Measurements from ENCODE around the gene CLCN2.
"Not testable (repeated sequence)": the region's sequence is repeated elsewhere in the genome, so short reads cannot be mapped to it uniquely, and the experiment has no call there.

CLCN2 gene

DNA sequence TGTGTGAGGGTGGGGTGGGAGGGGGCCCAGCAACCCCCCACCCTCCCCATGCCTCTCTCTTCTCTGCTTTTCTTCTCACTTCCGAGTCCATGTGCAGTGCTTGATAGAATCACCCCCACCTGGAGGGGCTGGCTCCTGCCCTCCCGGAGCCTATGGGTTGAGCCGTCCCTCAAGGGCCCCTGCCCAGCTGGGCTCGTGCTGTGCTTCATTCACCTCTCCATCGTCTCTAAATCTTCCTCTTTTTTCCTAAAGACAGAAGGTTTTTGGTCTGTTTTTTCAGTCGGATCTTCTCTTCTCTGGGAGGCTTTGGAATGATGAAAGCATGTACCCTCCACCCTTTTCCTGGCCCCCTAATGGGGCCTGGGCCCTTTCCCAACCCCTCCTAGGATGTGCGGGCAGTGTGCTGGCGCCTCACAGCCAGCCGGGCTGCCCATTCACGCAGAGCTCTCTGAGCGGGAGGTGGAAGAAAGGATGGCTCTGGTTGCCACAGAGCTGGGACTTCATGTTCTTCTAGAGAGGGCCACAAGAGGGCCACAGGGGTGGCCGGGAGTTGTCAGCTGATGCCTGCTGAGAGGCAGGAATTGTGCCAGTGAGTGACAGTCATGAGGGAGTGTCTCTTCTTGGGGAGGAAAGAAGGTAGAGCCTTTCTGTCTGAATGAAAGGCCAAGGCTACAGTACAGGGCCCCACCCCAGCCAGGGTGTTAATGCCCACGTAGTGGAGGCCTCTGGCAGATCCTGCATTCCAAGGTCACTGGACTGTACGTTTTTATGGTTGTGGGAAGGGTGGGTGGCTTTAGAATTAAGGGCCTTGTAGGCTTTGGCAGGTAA is 15.9 kb downstream of the CLCN2 start:
- no peak for DNase-seq (ENCODE audit: low spot score)

DNA sequence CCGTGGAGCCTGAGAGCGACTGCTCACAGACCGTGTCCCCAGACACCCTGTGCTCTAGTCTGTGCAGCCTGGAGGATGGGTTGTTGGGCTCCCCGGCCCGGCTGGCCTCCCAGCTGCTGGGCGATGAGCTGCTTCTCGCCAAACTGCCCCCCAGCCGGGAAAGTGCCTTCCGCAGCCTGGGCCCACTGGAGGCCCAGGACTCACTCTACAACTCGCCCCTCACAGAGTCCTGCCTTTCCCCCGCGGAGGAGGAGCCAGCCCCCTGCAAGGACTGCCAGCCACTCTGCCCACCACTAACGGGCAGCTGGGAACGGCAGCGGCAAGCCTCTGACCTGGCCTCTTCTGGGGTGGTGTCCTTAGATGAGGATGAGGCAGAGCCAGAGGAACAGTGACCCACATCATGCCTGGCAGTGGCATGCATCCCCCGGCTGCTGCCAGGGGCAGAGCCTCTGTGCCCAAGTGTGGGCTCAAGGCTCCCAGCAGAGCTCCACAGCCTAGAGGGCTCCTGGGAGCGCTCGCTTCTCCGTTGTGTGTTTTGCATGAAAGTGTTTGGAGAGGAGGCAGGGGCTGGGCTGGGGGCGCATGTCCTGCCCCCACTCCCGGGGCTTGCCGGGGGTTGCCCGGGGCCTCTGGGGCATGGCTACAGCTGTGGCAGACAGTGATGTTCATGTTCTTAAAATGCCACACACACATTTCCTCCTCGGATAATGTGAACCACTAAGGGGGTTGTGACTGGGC is 16.7 kb downstream of the CLCN2 start:
- DNase-seq (ENCODE audit: low spot score), result no peak

DNA sequence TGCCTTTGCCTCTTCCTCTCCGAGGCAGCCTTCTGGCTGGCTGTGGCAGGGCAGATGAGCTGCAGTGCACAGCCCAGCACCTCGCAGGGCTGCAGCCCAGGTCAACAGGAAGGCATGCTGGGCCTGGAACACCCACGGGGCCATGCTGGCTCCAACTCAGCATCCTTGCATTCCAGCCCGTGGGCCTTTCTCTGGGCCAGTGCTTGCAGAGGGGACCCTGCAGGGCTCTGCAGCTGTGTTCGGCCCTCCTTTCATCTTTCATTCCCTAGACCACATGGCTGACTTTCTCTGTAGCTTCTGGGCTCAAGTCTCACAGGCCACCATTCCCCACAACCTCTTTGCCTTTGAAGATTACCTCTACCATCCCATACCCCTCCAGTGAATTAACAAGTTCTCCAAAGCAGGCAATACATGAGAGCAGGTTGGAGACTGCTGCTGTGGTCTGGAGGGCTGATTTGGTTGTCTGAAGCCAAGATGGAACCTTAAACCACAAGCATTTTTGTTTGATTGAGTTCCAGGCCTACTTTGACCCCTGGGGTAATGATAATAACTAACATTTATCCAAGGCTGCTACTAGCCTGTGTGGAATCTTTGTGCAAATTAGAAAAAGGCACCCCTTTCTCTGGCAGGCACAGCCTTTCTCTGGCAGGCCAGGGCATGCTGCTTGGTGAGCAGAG is 18.1 kb downstream of the CLCN2 start:
- DNase-seq (ENCODE audit: low spot score), result no peak

DNA sequence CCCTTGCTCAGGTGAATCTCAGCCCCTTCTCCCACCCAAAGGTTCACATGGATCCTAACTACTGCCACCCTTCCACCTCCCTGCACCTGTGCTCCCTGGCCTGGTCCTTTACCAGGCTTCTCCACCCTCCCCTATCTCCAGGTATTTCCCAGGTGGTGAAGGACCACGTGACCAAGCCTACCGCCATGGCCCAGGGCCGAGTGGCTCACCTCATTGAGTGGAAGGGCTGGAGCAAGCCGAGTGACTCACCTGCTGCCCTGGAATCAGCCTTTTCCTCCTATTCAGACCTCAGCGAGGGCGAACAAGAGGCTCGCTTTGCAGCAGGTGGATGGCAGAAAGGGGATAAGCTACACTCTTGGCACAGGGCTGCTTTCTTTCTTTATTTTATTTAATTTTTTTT is 19.5 kb downstream of the CLCN2 start:
- no peak for DNase-seq (ENCODE audit: low spot score)

DNA sequence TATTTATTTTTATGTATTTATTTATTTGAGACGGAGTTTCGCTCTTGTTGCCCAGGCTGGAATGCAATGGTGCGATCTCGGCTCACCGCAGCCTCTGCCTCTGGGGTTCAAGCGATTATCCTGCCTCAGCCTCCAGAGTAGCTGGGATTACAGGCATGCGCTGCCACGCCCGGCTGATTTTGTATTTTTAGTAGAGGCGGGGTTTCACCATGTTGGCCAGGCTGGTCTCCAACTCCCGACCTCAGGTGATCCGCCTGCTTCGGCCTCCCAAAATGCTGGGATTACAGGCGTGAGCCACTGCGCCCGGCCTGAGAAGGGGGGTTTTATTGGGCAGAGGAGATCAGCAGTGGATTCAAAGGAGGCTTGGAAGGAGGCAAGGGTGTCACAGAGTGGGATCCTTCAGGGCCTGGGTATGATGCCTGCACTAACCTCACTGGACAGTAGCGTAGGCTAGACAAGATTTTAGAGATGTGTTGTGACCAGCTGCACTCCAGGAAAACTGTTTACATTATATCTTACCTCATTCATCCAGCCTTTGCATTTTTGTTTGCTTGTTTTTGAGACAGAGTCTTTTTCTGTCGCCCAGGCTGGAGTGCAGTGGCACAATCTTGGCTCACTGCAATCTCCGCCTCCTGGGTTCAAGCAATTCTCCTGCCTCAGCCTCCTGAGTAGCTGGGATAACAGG is 21.8 kb downstream of the CLCN2 start:
- not testable (repeated sequence) for DNase-seq (ENCODE audit: low spot score)

DNA sequence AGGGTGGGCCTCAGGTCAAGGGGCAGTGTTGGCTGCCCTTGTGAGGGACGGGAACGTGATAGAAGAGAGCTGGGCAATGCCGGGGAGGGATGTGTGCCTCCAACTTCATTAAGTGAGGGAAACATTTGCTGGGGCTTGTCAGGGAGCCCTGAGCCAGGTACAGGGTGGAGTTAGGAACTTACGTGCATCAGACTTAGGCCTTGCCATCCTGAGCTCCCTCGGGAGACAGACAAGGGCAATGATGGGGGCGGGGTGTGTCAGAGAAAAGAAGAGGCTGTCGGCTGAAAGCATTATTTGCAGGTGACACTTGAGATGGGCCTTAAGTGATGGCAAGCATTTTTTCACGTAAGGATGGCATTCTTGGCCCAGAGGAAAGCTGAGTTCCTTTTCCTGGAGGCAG is 22.4 kb downstream of the CLCN2 start:
- no peak for DNase-seq (ENCODE audit: low spot score)

DNA sequence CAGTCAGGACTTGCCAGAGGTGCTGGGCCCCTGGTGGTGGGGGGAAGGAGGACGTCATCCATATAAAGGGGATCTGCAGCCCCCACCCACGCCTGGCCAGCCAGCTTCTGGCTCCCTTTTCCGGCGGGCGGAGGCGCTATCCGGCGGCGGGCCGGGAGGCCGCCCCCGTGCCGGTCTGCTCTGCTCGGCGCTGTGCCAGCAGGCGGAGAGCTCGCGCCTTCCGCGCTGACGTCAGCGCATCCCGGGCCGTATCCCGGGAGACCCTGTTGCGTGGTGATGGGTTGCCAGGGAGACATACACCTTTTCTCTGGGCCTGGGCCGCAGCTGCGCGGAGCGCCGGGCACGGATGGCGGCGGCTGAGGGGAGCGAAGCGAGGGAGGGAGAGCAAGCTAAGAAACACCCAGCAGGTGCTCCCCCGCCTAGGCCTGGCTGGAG is 22.9 kb downstream of the CLCN2 start:
- no peak for DNase-seq (ENCODE audit: low spot score)

DNA sequence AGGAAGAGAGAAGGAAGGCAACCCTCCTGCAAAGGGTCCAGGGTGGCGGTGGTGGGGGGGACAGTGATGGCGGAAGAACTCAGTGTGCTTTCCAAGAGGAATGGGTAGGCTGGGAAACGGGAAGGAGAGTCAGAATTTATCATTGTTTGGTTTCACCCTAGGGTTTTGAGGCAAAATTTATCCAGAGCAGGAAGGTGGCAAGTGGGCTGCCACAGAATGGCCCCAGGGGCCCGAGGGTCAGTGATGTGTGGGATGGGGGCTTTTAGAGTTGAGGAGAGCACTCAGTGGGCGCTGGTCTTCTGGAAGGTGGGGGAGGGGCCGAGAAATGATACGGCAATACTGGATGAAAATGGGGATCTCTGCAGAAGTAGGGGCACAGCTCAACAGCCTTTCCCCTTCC is 23.4 kb downstream of the CLCN2 start:
- DNase-seq (ENCODE audit: low spot score), result no peak

DNA sequence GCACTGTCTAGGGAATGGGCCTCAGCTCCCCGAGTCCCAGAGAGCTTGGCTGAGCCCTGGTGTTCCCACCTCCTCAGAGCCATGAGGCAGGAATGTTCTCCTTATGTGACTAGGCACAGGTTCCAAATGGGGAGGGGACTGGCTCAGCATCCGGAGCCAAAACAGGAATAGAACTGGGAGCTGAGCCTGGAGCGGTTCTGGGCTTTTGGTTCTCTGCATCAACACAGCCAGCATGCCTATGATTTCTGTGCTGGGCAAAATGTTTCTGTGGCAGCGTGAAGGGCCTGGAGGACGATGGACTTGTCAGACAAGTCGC is 24.0 kb downstream of the CLCN2 start, which contains the start of gene FAM131A:
FAM131A (plus strand) TSS at position 202 of the 316 bp plus-strand sequence; CDS start at position 233, 31 bp downstream.
- DNase-seq (ENCODE audit: low spot score), result no peak

DNA sequence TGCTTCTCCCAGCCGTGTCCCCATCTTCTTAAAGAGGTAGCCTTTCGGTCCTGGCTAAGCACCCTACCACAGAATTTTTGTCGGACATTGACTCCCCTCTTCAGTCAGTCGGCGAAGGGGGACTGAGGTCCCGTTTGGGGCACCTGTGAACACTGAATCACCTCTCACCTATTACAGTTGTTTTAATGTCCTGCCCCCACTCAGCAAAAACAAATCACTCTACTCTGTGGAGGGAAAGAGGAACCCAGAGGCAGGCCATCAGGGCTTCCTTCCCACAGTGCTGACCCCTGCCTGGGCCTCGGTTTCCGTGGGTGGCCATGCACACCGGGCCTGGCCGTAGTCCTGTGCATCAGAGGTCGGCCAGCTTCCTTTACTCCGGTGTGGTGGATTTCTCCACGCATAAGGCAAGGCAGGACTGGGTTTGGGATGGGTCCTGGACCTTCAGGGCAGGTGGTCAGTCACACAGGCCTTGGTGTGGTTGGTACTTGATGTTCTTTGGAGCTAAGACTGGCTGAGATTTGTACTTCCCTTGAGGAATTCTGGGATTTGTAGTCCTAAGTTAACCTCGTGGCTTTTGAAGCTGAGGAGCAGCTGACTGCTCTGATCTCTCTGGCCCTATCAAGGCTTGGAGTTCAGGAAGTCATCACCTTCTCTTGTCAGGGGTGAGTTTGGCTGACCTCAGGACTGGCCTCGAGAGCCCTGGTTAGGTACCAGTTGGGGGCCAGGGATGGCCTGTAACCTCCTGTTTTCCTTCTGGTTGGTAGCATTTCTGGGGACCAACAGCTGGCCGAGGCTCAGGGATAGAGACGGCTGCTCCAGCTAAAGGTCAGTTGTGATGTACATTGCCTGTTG is 24.6 kb downstream of the CLCN2 start:
- no peak for DNase-seq (ENCODE audit: low spot score)

DNA sequence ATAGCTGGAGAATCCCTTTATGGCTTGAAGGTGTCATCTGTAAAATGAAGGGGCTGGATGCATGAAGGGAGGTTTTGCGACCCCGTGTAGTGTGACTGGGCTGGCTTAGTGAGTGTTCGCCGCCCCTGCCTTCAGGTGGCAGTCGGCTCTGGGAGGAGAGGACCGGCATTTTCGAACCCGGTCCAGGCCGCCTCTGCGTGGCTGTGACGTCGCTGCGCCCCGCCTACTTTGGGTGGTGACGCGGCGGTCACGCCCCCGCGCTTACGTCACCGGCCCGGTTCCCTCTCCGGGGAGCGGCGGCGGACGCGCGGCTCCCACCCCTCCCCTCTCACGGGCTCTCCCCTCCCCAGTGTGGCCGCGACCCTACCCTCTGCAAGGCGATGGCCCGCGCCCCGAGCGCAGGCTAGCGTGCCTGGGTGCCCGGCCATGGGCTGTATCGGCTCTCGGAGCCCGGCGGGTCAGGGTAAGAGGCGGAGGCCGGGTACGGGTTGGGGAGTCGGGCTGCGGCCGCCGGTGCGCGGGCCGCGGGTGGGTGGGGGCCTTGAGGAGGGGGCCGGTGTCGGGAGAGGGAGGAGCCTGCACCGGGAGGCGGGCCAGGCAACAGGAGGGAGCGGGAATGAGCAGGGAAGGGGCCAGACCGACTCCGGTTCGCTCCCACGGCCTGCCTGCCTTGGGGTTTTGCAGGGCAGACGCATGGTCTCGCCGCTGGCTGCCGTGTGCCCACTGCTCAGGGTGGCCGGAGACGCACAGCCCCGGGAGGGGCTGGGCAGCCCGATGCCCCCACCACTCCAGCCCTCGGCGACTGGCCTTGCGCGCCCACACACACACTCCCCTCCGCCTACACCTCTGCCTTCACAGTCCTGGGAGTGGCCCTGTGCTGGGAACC is 25.5 kb downstream of the CLCN2 start:
- peak; percentile 81 for DNase-seq (ENCODE audit: low spot score)

DNA sequence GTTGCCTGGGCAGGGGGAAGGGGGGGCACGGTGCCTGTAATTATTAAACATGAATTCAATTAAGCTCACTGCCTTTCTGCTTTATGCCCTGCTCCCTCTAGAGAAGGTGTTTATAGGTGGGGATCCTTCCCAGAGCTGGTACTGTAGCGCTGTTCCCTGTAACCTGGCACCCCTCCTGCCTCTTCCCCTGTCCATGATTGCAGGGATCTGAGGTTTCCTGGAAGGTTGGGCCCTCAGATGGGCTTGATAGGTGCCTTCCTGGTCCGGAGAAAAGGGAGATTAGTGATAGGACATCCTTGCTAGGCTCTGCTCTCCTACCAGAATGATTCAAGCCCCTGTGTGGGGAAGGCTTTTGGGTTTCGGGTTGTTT is 26.1 kb downstream of the CLCN2 start:
- no peak for DNase-seq (ENCODE audit: low spot score)

DNA sequence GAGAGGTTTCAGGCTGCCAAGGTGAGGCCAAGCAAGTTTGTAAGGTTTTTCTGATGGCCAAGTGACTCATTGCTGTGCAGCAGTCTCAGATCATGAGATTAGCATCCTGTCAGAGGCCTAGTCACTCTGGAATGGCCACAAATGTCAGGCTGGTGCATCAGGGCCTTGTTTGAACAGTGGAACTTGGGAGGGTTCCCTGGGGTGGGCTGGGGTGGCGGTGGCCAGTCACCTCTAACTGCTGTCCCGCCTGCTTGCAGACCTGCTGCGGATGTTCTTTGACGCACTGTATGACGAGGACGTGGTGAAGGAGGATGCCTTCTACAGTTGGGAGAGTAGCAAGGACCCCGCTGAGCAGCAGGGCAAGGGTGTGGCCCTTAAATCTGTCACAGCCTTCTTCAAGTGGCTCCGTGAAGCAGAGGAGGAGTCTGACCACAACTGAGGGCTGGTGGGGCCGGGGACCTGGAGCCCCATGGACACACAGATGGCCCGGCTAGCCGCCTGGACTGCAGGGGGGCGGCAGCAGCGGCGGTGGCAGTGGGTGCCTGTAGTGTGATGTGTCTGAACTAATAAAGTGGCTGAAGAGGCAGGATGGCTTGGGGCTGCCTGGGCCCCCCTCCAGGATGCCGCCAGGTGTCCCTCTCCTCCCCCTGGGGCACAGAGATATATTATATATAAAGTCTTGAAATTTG is 26.8 kb downstream of the CLCN2 start:
- peak; percentile 55 for DNase-seq (ENCODE audit: low spot score)

DNA sequence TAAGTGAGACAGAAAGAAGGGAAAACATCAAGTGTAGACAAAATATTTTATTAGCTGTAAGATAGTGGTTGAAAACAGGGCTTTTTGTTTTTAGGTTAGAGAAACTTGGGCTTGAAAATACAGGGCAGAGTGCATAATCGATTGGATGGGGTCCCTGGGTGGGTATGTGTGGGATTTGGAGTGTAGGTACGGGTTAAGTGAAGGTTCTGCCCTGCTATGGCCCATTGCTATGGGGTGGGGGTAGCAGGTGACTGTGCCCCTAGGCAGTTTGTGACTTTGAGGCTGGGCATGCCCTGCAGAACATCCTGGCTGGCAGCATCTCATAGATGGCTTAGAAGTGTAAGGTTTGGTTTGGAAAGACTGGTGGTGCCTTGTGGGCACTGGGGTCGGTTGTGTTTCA is 27.7 kb downstream of the CLCN2 start:
- no peak for DNase-seq (ENCODE audit: low spot score)

DNA sequence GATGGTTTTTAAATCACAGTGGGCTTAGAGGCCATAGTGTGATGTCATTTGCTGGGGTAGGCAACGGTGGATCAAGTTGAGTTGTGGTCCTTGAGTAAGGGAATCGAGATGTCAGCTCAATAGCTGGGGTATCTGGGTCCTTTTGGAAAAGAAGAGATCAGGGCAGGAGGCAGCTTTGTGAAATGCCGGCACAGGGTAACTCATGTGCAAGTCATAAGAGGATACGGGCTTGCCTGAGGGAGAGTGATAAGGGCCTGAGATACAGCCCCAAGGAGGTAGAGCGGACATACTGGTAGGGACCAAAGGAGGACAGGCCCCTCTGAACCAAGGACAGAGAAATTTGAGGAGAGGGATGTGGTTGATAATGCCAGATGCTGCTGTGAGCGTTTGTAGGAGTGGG is 28.2 kb downstream of the CLCN2 start:
- DNase-seq (ENCODE audit: low spot score), result no peak

DNA sequence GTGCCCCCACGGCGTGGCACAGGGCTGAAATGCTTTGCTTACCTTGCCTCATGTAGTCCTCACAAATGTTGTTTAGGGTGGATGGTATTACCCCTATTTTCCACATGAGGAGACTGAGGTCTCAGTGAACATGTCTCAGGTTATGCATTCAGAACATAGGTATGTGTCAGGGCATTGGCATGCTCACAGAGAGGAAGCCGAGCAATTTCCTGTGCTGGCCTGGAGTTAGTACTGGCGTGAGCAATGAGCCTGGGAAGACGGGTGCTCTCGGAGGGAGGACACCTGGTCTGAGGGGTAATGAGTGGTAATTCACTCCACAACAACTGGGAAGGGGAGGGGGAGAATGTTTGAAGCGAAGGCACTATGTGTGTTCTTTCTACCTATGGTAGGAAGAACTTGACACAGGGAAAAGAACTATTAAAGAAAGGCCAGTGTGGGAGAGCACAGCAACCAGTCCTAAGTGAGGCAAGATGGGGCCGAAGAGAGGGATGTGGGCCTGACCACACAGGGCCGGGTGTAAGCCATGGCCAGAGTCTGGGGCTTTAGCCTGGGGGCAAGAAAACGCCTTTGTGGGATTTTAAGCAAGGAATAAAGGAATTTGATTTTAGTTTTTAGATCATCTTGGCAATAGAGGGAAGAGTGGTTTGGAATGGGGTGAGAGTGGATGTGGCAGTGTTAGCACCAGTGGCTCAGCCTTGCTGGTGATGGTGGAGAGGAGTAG is 28.9 kb downstream of the CLCN2 start:
- no peak for DNase-seq (ENCODE audit: low spot score)

DNA sequence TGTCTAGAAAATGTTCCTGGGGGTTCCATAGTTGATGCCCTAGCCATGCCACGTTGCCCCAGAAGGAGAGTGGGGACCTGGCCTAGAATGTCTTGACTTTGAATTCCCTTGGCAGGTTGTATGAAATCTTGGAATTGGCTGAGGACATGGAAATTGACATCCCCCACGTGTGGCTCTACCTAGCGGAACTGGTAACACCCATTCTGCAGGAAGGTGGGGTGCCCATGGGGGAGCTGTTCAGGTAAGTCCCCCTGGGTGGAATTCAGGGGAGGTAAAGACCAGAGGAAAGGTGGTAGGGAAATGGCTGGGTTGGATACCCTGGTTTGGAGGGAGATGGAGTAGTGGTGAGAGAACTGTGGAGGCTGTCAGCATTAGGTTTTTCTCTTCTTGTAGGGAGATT is 32.9 kb downstream of the CLCN2 start:
- no peak for DNase-seq (ENCODE audit: low spot score)

DNA sequence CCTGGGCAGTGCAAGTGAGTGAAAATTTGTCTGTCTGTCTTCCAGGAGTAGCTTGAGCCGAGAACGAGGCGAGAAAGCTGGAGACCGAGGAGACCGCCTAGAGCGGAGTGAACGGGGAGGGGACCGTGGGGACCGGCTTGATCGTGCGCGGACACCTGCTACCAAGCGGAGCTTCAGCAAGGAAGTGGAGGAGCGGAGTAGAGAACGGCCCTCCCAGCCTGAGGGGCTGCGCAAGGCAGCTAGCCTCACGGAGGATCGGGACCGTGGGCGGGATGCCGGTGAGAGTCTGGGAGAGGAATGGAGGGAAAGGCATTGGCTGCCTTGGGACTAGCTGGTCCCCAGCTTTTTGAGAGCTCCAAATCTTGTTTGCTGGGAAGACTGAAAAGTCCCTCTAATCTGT is 34.2 kb downstream of the CLCN2 start:
- no peak for DNase-seq (ENCODE audit: low spot score)

DNA sequence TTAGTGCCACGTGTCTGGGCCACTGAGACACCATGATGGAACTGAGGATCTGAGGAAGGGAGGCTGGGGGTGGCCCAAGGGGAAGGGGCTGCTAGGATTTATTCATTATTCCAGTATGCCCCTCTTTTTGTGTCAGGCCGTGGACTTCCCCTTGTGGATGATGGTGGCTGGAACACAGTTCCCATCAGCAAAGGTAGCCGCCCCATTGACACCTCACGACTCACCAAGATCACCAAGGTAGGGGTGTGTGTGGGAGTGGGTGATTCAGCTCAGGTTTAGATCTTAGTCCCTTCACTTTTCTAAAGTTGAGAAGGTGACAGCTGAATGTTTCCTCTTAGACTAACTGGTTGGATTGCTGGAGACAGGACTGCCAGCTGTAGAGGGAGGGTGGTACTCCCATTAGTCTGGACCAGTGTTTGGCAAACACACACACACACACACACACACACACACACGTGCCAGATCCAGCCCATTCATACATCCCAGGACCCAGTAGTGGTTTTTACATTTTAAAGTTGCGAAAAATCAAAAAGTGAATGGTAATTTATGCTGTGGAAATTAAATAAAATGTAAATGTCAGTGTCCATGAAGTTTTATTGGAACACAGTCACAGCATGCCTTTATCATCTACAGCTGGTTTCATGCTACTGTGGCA is 35.6 kb downstream of the CLCN2 start:
- DNase-seq (ENCODE audit: low spot score), result no peak
